NOMO-1 (cell line): Measurements from ENCODE around the gene TEX11.
"Not testable (repeated sequence)": the region's sequence is repeated elsewhere in the genome, so short reads cannot be mapped to it uniquely, and the experiment has no call there.

Experiments used
- DNase-seq, 2 experiments: peaks; one replicate each; lab custom pipeline; 2025; ENCODE audit not compliant: unreplicated experiment in 2 of 2; lab: John Stamatoyannopoulos, UW

TEX11 gene

DNA sequence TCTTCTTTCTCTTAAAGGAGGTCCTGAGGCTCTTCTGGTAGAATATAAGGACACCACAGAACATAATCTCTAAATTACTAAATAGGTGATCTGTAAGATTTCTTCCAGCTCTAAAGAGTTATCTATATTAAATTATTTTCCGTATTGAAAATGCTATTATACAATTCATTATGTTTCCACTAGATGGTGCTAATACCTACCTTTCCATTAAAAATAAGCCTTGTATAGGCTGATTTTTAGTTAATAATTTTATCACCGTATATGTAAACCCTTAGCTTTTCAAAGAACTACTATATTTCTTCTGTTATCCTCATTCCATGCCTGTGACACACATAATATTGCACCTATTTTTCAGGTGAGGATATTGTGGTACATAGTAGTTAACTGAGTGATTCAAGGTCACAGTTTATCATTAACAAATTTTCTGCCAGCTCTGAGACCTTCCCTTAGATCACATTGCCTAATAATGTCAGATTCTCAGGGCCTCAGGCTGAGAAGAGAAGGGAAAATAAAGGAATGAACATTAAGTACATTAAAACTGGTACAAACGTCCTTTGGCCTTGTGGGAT lies 138.8 kb downstream of the TEX11 start:
- no peak for DNase-seq

- DNase-seq: no peak
These were observed 146.2 kb downstream of the TEX11 start for GRCh38 chrX:70762285-70762684.

DNA sequence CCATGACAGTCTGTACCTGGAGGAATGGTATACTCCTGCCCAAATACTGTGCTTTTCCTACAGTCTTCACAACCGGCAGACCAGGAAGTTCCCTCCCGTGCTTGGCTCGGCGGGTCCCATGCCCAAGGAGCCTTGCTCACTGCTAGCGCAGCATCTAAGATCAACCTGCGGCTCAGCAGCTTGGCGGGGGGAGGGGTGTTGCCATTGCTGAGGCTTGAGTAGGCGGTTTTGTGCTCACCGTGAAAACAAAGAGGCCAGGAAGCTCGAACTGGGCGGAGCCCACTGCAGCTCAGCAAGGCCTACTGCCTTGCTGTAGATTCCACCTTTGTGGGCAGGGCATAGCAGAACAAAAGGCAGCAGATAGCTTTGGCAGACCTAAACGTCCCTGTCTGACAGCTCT lies 152.7 kb downstream of the TEX11 start:
- DNase-seq: no peak

DNA sequence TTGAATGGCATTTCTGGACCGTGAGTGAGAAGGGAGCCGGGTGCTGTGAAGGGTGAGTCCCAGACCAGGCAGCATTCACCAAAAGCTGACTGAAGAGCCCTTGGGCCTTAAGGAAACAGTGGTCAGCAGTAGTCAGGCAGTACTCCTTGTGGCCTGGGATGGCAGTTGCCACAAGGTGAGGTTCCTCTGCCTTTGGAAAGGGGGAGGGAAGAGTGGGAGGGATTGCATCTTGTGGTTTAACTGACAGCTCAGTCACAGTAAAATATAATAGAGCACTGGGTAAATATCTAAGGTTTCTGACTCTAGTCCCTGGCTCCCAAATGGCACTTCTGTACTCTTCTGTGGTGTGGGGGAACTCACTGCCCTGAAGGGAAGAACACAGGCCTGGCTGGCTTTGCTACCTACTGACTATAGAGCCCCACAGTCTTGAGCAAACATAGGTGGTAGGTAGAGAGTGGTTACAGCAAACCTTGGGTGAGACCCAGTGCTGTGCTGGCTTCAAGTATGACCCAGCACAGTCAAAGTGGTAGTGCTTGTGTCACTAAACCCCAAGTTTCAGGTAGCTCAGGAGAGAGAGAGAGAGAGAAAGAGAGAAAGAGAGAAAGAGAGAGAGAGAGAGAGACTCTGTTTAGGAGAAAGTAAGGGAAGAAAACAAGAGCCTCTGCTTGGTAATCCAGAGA lies 154.2 kb downstream of the TEX11 start:
- DNase-seq: no peak

- not testable (repeated sequence) for DNase-seq
These were observed 174.7 kb downstream of the TEX11 start for GRCh38 chrX:70733774-70734173.

GRCh38 chrX:70727961-70728360 lies 180.6 kb downstream of the TEX11 start:
- DNase-seq: not testable (repeated sequence)

DNA sequence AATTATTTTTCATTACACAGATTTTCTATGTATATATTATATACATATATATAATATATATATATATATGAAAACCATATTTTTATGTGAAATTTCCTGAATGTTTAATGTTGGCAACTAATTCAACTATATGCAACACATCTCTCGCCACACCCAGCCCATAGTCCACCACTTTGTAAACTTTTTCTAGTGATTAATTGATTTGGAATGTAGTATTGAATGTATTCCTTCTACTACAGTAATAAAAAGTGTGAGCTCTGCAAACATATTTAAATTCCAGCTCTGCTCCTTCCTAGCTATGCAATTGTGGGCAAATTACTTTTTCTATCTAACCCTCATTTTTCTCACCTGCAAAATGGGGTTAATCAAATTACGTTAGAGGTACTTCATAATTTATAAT lies 187.8 kb downstream of the TEX11 start:
- DNase-seq: no peak

DNA sequence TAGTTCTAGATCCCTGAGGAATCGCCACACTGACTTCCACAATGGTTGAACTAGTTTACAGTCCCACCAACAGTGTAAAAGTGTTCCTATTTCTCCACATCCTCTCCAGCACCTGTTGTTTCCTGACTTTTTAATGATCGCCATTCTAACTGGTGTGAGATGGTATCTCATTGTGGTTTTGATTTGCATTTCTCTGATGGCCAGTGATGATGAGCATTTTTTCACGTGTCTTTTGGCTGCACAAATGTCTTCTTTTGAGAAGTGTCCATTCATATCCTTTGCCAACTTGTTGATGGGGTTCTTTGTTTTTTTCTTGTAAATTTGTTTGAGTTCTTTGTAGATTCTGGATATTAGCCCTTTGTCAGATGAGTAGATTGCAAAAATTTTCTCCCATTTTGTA lies 197.2 kb downstream of the TEX11 start:
- not testable (repeated sequence) for DNase-seq

DNA sequence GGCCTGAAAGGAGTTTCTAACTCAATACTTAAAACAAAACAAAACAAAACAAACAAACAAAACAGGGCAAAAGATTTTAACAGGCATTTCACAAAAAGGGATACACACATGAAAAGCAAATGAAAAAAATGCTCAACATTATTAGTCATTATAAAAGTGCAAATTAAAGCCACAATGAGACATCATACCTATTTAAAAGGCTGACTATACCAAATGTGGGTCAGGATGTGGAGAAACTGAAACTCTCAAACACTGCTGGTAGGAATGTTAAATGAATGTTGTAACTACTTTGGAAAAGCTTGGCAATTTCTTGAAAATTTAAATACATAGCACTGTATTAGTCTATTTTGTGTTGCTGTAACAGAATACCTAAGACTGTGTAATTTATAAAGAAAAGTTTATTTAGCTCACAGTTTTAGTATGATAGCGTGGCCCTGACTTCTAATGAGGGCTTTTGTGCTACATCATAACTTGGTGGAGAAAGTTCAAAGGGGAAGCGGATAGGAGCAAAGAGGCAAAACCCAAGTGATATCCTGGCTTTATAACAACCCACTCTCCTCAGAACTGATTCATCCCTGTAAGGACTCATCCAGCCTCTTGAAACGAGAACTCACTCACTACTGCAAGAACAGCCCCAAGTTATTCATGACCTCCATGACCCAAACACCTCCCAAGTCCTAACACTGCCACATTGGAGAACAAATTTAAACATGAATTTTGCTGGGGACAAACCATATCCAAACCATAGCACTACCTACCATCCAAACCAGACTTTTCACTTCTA lies 214.0 kb downstream of the TEX11 start:
- DNase-seq: no peak

- DNase-seq: not testable (repeated sequence)
These were observed 229.1 kb downstream of the TEX11 start for GRCh38 chrX:70679455-70679854.

- DNase-seq: no peak
These were observed 233.2 kb downstream of the TEX11 start for GRCh38 chrX:70675284-70675683.

- no peak for DNase-seq
These were observed 236.2 kb downstream of the TEX11 start for GRCh38 chrX:70672326-70672725.

GRCh38 chrX:70669120-70669519 lies 239.4 kb downstream of the TEX11 start:
- DNase-seq: no peak

DNA sequence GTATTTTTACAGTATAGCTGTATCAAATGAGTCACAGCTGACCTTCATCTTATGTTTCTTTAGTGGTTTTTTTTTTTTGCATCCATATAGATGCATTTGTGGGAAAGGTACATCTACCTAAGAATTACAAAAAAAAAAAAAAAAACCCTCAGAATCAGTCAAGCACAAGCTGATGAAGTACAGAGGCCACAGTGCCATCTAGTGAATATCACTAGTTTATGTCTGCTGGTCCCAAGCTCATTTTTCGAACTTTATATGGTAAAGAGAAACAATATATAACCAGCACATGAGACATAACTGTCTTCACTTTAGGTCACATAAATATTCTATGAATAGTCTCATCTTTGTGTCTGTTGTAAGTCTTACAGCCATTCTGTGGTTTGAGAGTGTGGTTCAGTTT lies 243.8 kb downstream of the TEX11 start:
- DNase-seq: no peak

GRCh38 chrX:70661124-70661523 lies 247.4 kb downstream of the TEX11 start:
- DNase-seq: not testable (repeated sequence)

- DNase-seq: not testable (repeated sequence)
These were observed 251.0 kb downstream of the TEX11 start for GRCh38 chrX:70657546-70657945.

DNA sequence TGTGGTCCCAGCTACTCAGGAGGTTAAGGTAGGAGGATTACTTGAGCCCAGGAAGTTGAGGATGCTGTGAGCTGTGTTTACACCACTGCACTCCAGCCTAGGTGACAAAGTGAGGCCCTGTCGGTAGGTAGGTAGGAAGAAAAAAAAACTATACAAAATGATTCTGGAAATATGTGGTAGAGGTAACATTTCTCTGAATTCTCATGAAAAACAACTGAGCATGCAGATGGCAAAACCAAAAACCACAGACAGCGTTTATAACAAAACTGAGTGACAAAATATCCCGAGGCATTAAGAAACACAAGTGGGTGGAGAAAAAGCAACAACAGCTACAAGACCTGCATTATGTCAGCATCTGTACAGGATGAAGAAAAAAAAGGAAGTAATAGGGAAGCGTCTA lies 252.2 kb downstream of the TEX11 start:
- DNase-seq: no peak

DNA sequence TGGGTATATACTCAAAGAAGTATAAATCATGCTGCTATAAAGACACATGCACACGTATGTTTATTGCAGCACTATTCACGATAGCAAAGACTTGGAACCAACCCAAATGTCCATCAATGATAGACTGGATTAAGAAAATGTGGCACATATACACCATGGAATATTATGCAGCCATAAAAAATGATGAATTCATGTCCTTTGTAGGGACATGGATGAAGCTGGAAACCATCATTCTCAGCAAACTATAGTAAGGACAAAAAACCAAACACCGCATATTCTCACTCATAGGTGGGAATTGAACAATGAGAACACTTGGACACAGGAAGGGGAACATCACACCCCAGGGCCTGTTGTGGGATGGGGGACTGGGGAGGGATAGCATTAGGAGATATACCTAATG lies 260.6 kb downstream of the TEX11 start:
- DNase-seq: not testable (repeated sequence)

DNA sequence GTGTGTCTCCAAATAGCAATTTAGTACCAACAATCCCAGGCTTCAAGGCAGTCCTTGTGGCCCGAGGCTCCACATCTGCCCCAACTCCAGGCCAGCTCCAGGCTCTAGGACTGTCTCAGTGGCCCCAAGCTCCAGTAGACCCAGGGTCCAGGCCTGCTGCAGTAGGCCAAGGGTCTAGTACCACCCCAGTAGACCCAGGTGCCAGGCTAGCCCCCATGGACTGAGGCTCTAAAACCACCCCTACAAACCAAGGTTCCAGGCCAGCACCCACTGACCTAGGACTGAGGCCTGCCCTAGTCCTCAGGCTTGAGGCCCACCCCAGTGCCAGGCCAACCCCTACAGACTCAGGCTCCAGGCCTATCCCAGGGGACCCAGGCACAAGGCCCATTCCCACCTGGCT lies 272.3 kb downstream of the TEX11 start:
- DNase-seq: no peak

GRCh38 chrX:70635669-70636068 lies 272.8 kb downstream of the TEX11 start:
- DNase-seq: no peak

GRCh38 chrX:70635227-70635626 lies 273.3 kb downstream of the TEX11 start:
- no peak for DNase-seq

DNA sequence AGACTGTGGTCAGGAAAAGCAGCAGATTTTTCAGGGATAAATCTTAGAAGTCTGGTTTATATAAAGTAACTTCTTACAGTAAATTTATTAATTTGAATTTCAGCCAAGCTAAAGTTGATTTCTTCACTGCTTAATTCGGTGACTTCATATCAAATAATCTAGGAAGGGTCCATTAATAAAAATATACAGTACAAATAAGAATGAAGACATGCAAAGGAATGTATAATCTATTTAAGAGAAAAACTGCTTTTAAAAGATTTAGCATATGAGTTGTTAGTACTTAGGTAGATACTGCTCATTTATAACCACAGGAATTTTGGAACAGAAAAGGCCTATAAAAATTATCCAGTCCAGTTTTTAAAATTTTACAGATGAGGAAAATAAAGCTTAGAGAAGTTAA lies 286.8 kb downstream of the TEX11 start:
- DNase-seq: no peak
